Hepatocyte (in vitro differentiated cells): ENCODE measurements around the gene EDARADD. TPM values are rescaled to one million over a fixed set of nuclear protein-coding genes. Genes with fewer than 3 reads are reported as not detected.

Experiments
- DNase-seq: peaks from one replicate; pipeline ENCODE4 v3.0.0-alpha.2; 2016; ENCODE audit warnings: low spot score
- H2AFZ ChIP-seq: fragments of 200-600 bp; sonication (generic); 2 replicates; pipeline ENCODE4 v1.6.0; 2016; ENCODE audit warnings: antibody characterized with exemption, mild to moderate bottlenecking
- H3K27ac ChIP-seq: fragments of 200-600 bp; sonication (generic); 2 replicates; pipeline ENCODE4 v1.5.1; 2016; ENCODE audit warnings: mild to moderate bottlenecking
- H3K27me3 ChIP-seq: fragments of 200-600 bp; sonication (generic); 2 replicates; pipeline ENCODE4 v1.6.1; 2016
- H3K36me3 ChIP-seq: fragments of 200-600 bp; sonication (generic); replicated peaks from 2 replicates; pipeline ENCODE4 v1.5.1; 2016; ENCODE audit warnings: low read depth; ENCODE audit not compliant: insufficient read depth
- H3K4me1 ChIP-seq: fragments of 200-600 bp; sonication (generic); 2 replicates; pipeline ENCODE4 v1.5.1; 2016; ENCODE audit warnings: mild to moderate bottlenecking, moderate library complexity; ENCODE audit not compliant: insufficient read depth
- H3K4me2 ChIP-seq: fragments of 200-600 bp; sonication (generic); 2 replicates; pipeline ENCODE4 v1.6.0; 2016
- H3K4me3 ChIP-seq: fragments of 200-600 bp; sonication (generic); 2 replicates; pipeline ENCODE4 v1.5.1; 2016; ENCODE audit warnings: mild to moderate bottlenecking
- H3K79me2 ChIP-seq: fragments of 200-600 bp; sonication (generic); 2 replicates; pipeline ENCODE4 v1.6.0; 2017; ENCODE audit warnings: mild to moderate bottlenecking
- H3K9me2 ChIP-seq: fragments of 200-600 bp; sonication (generic); replicated peaks from 2 replicates; pipeline ENCODE4 v1.6.0; 2017; ENCODE audit warnings: mild to moderate bottlenecking; ENCODE audit not compliant: insufficient read depth
- H3K9me3 ChIP-seq: fragments of 200-600 bp; sonication (generic); 2 replicates; pipeline ENCODE4 v1.5.1; 2016; ENCODE audit warnings: low read depth, mild to moderate bottlenecking
- H4K20me1 ChIP-seq: fragments of 200-600 bp; sonication (generic); 2 replicates; pipeline ENCODE4 v1.6.0; 2016; ENCODE audit warnings: mild to moderate bottlenecking; ENCODE audit not compliant: insufficient read depth, poor library complexity, severe bottlenecking
- CTCF ChIP-seq: fragments of 200-600 bp; sonication (generic); IDR thresholded peaks from 2 replicates; pipeline ENCODE4 v1.5.1; 2016; ENCODE audit warnings: antibody characterized with exemption, mild to moderate bottlenecking; ENCODE audit not compliant: poor library complexity
- EZH2 ChIP-seq: fragments of 200-600 bp; sonication (generic); IDR thresholded peaks from 2 replicates; pipeline ENCODE4 v1.6.1; 2016; ENCODE audit warnings: antibody characterized with exemption, mild to moderate bottlenecking, borderline replicate concordance
- EZH2phosphoT487 ChIP-seq: fragments of 200-600 bp; sonication (generic); IDR thresholded peaks from one replicate; pipeline ENCODE4 v1.6.1; 2018; ENCODE audit warnings: antibody characterized with exemption, mild to moderate bottlenecking, low read depth, moderate library complexity; ENCODE audit not compliant: unreplicated experiment, severe bottlenecking
- WGBS: methylation state at CpG from one replicate; pipeline ENCODE4 v1.1.6; 2016; ENCODE audit warnings: low lambda C conversion rate; ENCODE audit errors: missing lambda C conversion rate; 5-methylcytosine and 5-hydroxymethylcytosine counted together
- polyA plus RNA-seq: library from polyadenylated mRNA; unstranded; fragments of >200 nt; fragmentation: Nextera tagmentation; extraction: Ambion mirVana; gene quantifications from 2 replicates; pipeline ENCODE4 v1.2.1, GENCODE V29; 2016
- total RNA-seq: library from RNA; depleted of rRNA; stranded (reverse); fragments of >200 nt; gene quantifications from 2 replicates; pipeline ENCODE4 v1.2.3, GENCODE V29; 2014

Gene EDARADD
- 2.4 and 4.5 TPM in 2 replicates for total RNA-seq
- 1.3 and 1.7 TPM in 2 replicates for polyA plus RNA-seq

GRCh38 chr1:236393681-236394481 lies at the start of gene EDARADD:
TSS of gene EDARADD (plus strand) at chr1:236394286. CDS start at chr1:236394445, 159 bp downstream.
- Histone ChIP-seq H3K4me3 (peak within 1 kb of the TSS; percentile 91), H3K4me2 (peak within 1 kb of the TSS; percentile 98), H3K36me3 (no peaks in the 10 kb centered on the region), H3K9me2 (no peaks in the 10 kb centered on the region), H3K27me3 (peaks cover 12% of the 10 kb centered on the region), H2AFZ (peak within 1 kb of the TSS; percentile 95), H3K27ac (peak within 1 kb of the TSS; percentile 32), H3K79me2 (peaks cover 5% of the 10 kb centered on the region), H3K4me1 (no peaks in the 10 kb centered on the region), H3K9me3 (no peaks in the 10 kb centered on the region), H4K20me1 (no peaks in the 10 kb centered on the region)
- no peak for DNase-seq
- 88% methylated on average over 13 of the region's 13 CpGs for WGBS
- TF ChIP-seq CTCF (no peak), EZH2 (no peak), EZH2phosphoT487 (no peak)

- Histone ChIP-seq H3K27ac (no peak overlapping the region), H3K9me3 (no peaks in the 10 kb centered on the region), H3K27me3 (no peaks in the 10 kb centered on the region), H3K79me2 (no peaks in the 10 kb centered on the region), H3K4me3 (no peak overlapping the region), H3K4me1 (peaks cover 7% of the 10 kb centered on the region), H3K4me2 (no peak overlapping the region), H3K36me3 (no peaks in the 10 kb centered on the region), H3K9me2 (no peaks in the 10 kb centered on the region), H2AFZ (no peak overlapping the region), H4K20me1 (no peaks in the 10 kb centered on the region)
- no peak for DNase-seq
- no peak for TF ChIP-seq EZH2
- no peak for TF ChIP-seq EZH2phosphoT487
- no peak for TF ChIP-seq CTCF
- 22% methylated on average over 1 of the region's 1 CpG for WGBS
Observed at GRCh38 chr1:236345728-236346127, 48.4 kb upstream of the EDARADD start.

- H3K27ac ChIP-seq, result no peak overlapping the region
- no peaks in the 10 kb centered on the region for H3K9me2 ChIP-seq
- H3K4me3 ChIP-seq, result no peak overlapping the region
- no peak for DNase-seq
- WGBS, result 95% methylated on average over 24 of the region's 31 CpGs
- H3K4me2 ChIP-seq, result no peak overlapping the region
- H2AFZ ChIP-seq, result no peak overlapping the region
- H3K9me3 ChIP-seq, result no peaks in the 10 kb centered on the region
- no peaks in the 10 kb centered on the region for H3K27me3 ChIP-seq
- no peaks in the 10 kb centered on the region for H3K79me2 ChIP-seq
- no peaks in the 10 kb centered on the region for H4K20me1 ChIP-seq
- peaks cover 3% of the 10 kb centered on the region for H3K4me1 ChIP-seq
- TF ChIP-seq CTCF (no peak), EZH2phosphoT487 (no peak), EZH2 (no peak)
- H3K36me3 ChIP-seq, result no peaks in the 10 kb centered on the region
Observed at GRCh38 chr1:236348071-236348470, 46.0 kb upstream of the EDARADD start.
